ENCODE data around the gene BCL7C.
A peak's percentile ranks its signal among the peaks of the same experiment; 100 is the strongest.
"Not testable (repeated sequence)": the region's sequence is repeated elsewhere in the genome, so short reads cannot be mapped to it uniquely, and the experiment has no call there.

BCL7C gene

DNA sequence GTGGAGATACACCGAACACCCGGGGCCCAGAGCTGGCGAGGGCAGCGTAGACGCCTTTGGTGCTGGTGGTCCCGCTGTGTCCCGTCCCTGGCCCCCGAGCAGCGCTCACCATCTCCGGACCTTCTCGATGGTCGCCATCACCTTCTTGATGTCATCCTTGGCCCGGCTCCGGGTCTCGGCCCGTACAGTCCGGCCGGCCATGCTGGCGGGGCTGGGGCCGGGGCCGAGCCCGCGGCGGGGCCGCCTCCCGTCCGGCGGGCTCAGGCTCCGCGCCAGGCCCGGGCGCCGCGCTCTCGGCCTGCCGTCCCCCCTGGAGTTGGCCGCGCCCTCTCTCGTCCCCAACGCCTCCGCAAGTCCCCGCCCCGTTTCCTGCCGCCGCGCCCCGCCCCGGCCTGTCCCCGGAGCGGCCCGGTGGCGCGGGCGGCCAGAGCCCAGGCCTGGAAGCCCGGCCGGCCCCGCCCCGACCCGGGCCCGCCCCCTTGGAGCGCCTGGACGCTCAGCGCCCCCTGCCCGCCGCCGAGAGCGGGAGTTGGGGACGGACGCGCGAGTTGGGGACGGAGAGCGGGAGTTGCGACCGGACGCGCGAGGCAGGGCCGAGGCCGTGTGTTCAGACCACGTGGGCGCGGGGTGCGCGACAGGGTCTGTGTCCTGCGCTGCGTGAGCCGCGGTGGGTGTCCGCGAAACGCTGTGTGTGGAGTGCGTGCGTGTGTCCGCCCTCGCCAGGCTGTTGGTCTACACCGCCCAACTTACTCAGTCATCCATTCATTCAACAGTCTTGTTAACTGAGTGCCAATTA, at the start of gene BCL7C:
Gene BCL7C (minus strand): TSS at position 334 of the 796 bp plus-strand sequence. CDS start 133 bp downstream, at position 201.
- intact Hi-C loops (cut with DNase I), result loop anchor here (2.0 kb wide), 1 partner anchor 29 kb away; the partner anchor contains the start of gene FBXL19
- peak; percentile 36 to 94 (median 88) for DNase-seq

DNA sequence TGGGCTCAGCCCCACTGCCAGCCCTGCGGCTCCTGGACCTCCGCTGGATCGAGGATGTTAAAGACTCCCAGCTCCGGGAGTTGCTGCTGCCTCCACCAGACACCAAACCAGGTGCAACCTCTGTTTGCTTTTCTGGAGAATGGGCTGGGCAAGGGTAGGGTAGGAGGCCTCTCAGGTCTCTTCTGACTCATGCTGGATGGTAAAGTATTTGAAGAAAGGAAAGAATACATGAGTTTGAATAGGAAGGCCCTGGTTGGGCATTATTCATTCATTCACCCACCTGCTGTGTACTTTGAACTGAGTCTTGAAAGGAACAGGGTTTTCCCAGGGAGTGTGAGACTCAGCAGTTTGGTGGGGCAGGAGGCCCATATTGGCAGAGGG, 48.5 kb upstream of the BCL7C start:
- no peak for DNase-seq
- intact Hi-C loops (cut with DNase I), result no loop called here

DNA sequence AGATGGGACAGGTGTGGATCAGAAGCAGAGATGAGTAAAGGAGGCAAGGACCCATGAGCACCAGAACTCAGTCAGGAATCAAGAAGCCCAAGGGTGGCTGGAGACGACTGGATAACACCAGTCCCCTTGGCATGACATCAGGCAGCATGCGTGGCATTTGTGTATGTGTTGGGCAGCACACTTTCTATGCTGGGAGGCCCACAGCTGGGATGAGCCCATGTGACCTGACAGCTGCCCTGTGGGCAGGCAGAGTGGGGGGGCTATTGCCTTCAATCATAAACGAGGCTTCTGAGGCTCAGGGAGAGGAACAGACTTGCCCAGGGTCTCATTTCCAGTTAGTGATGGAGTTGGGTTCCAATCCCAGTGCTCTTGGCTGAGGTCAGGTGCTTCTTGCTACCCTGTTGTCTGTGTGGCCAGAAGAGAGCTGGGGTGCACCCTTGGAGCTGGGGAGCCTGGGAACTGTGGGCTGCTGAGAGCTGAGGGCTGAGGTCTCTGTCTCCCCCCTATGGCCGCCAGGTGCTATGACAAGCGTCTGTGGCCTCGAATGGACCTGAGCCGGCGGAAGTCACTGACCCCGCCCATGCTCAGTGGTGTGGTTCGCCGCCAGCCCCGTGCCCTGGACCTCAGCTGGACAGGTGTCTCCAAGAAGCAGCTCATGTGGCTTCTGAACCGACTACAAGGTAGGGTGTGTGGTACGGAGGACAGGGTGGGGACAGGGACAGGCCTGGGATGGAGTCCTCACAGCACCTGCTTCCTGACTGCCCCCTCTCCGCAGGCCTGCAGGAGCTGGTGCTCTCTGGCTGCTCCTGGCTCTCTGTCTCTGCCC, 47.9 kb upstream of the BCL7C start:
- peak in 41 of 42 donors; percentile 34 to 80 (median 65) for DNase-seq

DNA sequence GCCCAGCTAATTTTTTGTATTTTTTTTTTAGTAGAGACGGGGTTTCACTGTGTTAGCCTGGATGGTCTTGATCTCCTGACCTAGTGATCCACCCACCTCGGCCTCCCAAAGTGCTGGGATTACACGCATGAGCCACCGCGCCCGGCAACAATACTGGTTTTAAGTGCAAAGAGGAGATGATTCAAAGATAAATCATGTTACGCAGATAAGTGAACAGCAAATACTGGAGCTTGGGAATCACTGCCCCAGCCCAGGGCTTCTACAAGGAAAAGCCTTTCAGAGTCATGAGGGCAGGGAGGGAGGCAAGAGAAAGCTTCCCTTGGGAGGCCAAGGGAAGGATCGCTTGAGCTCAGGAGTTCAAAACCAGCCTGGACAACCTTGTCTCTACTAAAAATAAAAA, 45.7 kb upstream of the BCL7C start:
- intact Hi-C loops (cut with DNase I); DNase-seq: not testable (repeated sequence)

More for the DNA sequence above, 47.9 kb upstream of the BCL7C start:
- intact Hi-C loops (cut with DNase I), result no loop called here

DNA sequence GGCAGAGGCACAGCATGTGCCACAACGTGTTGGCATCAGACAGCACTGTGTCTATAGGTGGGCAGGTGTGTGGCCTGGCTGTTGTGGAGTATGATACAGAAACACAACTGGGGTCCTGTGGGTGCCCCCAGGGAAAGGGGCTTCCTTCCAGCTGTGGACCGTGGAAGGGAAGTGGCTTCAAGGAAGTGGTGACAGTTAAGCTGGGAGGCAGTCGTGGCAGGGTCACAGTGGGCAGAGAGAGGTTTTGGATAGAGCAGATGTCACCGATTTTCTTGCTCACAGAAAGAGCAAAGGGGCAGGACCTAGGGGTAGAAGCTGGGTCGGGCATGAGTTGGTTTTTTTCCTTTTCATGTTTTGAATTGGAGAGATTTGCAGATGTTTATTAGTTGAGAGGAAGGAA, 43.8 kb upstream of the BCL7C start:
- intact Hi-C loops (cut with DNase I), result no loop called here
- DNase-seq, result no peak

DNA sequence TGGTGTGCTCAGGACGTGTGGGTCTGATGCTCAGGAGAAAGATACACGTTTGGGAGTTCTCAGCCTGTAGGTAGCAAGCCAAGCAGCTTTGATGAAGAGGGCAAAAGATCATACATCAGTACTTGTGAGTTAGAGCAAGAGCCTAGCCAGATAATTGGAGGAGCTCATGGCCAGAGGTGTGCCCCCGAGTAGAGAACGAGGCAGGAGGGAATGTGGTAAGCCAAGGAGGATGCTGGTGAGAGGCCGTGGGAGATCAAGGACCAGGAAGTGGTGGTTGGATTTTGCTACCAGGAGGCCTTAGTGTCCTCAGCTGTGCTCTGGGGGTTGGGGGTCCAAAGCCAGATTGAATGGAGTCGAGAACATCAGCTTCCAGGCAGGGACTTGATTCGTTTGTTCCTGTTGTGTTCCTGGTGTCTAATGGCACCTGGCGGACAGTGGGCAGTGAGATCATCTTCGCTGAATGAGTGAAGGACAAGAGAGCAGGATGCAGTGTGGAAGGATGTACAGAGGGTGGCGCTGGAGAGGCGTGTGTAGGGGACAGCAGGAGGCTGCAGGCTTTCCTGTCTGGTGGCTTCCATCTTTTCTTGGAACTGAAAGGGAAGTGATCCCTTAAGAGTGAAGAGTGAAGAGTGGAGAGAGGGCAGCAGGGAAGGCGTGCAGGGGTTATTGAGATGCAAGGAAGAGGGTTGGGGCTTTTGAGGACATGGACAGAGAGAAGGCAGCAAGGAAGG, 41.1 kb upstream of the BCL7C start:
- intact Hi-C loops (cut with DNase I), result no loop called here
- peak in 32 of 42 donors; percentile 27 to 78 (median 56) for DNase-seq

DNA sequence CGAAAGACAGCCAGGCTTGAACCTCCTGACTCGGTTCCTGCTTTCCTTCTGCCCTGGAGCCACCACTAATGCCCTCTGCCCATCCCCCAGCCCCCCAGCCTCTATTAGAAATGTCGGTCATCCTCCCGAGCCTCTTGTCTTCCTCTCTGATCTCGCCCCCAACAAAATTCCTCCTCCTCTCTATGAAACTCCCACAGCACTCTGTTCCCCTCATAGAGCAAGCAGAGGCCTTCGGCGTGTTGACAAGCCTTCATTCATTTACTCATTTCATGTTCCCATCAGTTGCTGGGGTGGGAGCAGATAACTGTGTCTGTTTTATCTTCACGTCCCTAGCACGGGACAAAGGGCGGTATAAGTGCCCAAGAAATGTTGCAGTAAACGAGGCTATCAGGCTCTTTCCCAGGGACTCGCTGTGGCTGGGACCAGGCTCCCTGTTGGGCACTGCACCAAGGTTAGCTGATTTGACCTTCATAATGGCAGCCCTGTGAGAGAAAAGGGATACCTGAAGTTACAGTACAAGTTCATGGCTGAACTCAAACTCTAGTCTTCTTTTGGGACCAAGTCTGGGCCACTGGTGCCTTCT, 37.3 kb upstream of the BCL7C start:
- intact Hi-C loops (cut with DNase I), result no loop called here

DNA sequence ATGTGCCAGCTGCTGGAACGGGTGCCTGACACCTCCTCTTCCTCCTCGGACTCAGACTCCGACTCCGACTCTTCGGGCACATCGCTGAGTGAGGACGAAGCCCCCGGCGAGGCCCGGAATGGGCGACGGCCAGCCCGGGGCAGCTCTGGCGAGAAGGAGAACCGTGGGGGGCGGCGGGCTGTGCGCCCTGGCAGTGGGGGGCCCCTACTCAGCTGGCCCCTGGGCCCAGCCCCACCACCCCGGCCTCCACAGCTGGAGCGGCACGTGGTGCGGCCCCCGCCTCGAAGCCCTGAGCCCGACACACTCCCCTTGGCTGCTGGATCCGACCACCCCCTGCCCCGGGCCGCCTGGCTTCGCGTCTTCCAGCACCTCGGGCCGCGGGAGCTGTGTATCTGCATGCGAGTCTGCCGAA, 36.3 kb upstream of the BCL7C start:
- intact Hi-C loops (cut with DNase I), result no loop called here
- DNase-seq, result no peak

More for the DNA sequence above, 37.3 kb upstream of the BCL7C start:
- peak in 4 of 42 donors; percentile 31 to 62 (median 46) for DNase-seq

DNA sequence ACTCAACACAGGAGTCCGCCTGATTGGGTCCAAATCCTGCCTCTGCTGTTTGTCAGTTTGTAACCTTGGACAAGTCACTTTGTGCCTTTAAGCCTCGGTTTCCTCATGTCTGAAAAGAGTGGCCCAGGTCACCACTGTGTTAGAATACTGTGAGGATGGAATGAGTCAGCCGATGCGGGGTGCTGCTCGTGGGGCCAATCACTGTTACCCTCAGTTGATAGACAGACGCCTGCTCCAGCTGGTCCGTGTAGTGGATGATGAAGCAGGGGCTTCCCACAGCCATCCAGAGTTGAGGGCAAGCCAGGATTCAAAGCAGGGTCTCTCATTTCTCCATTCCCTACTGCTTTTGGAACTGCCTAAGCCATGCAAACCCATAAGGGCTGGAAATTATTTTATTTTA, 35.3 kb upstream of the BCL7C start:
- intact Hi-C loops (cut with DNase I), result loop anchor here (10.0 kb wide), 2 partner anchors 124 to 274 kb away; partner anchors contain the start of genes FBRS and PRR14

DNA sequence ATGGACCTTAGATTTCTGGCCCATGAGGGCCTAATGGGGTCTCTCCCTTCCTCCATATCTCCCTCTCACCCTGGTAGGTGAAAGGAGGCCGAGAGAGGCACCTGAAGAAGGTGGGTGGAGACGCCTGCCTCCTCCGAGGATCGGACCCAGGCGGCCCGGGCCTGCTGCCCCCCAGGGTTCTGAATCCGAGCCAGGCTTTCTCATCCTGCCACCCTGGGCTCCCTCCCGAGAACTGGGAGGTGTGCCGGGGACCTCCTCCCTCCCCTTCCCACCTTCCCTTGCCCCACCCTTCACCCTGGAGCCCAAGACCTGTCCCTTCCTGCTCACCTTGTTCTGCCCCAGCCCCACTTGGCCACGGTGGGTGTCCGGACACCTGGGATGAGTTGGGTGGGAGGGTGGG, 34.5 kb upstream of the BCL7C start:
- DNase-seq, result no peak
- intact Hi-C loops (cut with DNase I), result loop anchor here (10.0 kb wide), 2 partner anchors 124 to 274 kb away; partner anchors contain the start of genes FBRS and PRR14

More for the DNA sequence above, 35.3 kb upstream of the BCL7C start:
- no peak for DNase-seq

DNA sequence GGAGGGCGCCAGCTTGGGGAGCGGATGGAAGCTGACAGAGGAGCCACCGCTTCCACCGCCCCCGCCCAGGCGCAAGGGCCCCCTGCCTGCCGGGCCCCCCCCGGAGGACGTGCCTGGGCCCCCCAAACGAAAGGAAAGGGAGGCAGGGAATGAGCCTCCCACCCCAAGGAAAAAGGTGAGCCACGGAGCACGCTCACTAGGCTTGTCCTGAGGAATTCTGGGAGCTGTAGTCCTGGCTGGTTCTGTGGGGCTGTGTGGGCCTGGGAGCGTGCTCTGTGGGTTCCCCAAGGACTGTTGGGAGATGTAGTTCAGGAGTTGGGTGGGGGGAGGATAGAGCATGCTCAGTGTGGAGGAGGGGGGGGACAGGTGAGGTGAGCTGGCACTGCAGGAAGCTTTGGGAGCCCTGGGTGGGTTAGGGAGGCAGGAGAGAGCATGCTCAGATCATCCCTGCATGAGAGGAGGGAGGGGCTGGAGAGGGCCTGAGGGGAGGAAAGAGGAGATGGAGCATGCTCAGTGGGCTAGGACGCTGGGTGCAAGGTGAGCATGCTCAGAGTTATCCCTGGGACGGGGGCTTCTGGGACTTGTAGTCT, 34.0 kb upstream of the BCL7C start:
- peak; percentile 65 to 93 (median 82) for DNase-seq
- intact Hi-C loops (cut with DNase I), result loop anchor here (10.0 kb wide), 2 partner anchors 123 to 273 kb away; partner anchors contain the start of genes FBRS and PRR14

DNA sequence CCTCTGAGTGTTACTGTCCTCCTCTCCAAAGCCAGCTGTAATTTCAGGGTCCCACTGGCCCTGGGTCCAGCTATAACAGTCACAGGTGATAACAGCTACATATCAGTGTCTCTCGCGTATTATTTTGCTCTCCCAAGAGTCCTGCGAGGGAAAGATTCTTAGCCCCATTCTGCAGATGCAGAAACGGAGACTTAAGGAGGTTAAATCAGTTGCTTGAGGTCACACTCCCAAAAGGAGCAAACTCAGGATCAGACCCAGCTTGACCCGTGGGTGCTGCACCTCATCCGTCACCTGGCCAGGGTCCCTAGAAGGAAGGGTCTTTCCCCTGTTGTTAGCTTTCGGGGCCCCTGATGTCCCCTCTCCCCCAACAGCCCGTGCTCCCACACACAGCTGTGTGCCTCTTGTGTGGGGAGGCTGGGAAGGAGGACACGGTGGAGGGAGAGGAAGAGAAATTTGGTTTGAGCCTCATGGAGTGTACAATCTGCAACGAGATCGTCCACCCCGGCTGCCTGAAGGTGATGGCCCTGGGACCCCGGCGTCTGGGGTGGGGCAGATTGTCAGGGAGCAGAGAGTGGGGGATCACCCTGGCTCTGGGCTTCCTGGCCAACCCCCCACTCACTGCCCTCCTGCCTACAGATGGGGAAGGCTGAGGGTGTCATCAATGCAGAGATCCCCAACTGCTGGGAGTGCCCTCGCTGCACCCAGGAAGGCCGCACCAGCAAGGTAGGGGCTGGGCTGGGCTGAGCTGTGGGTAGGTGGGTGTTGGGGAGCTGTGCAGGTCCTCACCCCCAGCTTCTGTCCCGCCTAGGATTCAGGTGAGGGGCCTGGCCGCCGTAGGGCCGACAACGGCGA, 33.3 kb upstream of the BCL7C start:
- no peak for DNase-seq
- intact Hi-C loops (cut with DNase I), result loop anchor here (10.0 kb wide), 2 partner anchors 122 to 272 kb away; partner anchors contain the start of genes FBRS and PRR14

DNA sequence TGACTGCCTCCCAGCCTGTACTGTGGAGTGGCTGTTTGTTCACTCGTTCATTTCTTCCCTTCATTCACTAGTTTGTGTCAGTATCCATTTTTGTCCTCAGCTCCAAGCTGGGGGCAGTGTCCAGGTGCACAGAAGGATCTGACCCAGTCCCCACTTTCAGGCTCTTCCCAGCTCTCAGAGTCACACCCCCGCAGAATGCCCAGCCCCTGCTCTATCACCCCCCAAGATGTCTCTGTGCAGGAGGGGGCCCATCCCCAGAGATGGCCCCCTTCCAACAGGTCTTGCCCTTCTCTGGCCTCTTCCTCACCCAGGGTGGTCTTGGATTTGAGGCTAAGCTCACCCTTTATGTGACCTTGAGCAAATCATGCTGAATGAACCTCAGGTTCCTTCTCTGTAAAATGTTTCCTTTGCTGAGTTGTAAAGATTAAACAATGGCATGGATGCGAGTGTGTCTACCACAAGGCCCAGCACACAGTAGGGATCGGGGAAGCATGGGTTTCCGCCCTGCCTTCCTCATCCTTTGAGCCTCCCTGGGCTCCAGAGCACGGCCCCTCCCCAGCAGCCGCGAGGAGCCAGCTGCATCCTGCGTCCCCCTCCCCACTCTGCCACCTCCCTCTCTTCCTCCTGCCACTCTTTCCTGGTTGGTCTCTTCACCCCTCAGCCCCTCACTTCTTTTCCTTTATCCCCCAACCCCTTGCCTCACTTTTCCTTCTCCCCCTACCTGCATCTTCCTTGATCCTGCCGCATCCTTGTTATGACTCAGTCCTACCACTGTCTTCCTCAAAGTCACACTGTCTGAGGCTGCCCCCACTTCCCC, 32.3 kb upstream of the BCL7C start:
- intact Hi-C loops (cut with DNase I), result loop anchor here (10.0 kb wide), 2 partner anchors 121 to 271 kb away; partner anchors contain the start of genes FBRS and PRR14
- no peak for DNase-seq

DNA sequence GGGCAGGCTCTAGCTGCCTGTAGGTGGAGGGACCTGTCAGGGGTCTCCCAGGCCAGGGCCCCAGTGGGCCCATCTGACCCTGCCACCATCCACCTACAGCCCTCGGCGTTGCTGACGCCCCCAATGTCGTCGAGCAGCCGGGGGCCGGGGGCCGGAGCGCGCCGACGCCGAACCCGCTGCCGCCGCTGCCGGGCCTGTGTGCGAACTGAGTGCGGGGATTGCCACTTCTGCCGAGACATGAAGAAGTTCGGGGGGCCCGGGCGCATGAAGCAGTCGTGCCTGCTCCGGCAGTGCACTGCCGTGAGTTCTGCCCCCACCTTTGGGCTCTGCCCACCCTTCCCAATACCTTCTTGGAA, 31.7 kb upstream of the BCL7C start:
- no peak for DNase-seq
- intact Hi-C loops (cut with DNase I), result loop anchor here (10.0 kb wide), 2 partner anchors 121 to 271 kb away; partner anchors contain the start of genes FBRS and PRR14

DNA sequence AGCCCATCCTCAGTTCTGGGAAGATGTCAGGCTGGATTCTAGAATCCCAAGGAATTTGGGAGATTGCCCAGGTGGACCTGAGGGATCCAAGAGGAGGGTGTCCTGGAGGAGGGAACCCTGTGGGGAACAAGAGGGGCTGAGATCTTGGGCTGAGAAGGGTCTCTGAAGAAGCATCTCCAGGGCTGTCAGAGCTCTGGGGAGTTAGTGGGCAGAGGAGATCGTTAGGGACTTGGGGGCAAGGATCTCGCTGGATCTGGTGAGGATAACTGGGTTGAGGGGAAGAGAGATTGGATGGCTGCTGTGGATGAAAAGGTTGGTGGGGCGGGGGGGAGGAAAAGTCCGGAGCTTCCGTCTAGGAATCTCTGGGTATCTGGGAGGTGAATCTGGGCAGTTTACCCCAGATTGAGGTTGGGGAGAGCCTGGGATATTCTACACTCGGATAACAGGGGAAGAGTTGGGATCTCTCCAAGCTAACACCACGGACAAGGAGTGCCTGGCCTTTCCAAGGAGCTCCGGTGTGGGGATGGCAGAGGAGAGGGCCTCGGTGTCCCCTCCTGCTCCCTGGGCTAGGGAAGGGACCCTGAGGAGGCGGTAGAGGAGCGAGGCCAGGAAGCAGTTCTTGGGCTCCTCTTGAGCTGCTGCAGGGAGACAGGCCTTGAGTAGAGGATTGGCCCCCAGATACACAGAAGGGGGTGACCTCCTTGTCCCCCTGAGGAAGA, 31.2 kb upstream of the BCL7C start:
- no peak for DNase-seq
- intact Hi-C loops (cut with DNase I), result loop anchor here (10.0 kb wide), 2 partner anchors 120 to 270 kb away; partner anchors contain the start of genes FBRS and PRR14
